Measurements from ENCODE around the gene MT1M.

- TF ChIP-seq CTCF (IDR thresholded peaks at IDR 0.05 in 8 of 11, conservative IDR thresholded peaks at IDR 0.05 in 3 of 11) (no peak), POLR2AphosphoS5 (IDR thresholded peaks at IDR 0.05) (no peak), POLR2A (IDR thresholded peaks at IDR 0.05) (no peak)
Measured at GRCh38 chr16:56652600-56652999, 20.1 kb downstream of the MT1M start.
